ENCODE measurements around the gene GNAO1.

Gene GNAO1

DNA sequence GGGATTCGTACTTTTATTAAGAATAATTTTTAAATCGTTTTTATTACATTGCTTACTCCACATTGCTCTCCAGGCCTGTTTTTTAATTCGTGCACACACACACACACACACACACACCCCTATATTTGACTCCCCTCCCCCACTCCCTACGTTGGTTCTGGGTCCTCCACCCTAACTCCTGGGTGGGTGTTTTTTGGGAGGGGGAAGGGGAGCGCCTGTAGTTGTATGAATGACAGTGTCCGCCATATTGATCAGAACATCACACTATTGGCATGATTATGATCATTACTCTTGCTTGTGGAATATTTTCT, 1.3 kb downstream of the GNAO1 start:
- no peak for ATAC-seq
- TF ChIP-seq ARNTL (CRISPR knock-in tag; IDR thresholded peaks at IDR 0.05; ENCODE audit: borderline replicate concordance, low read depth) (no peak), ZFP30 (CRISPR knock-in tag; IDR thresholded peaks at IDR 0.05) (no peak), GLIS3 (CRISPR knock-in tag; IDR thresholded peaks at IDR 0.05) (no peak), OSR1 (CRISPR knock-in tag; IDR thresholded peaks at IDR 0.05) (no peak), ZNF565 (CRISPR knock-in tag; conservative IDR thresholded peaks at IDR 0.05; ENCODE audit: low read depth) (no peak), ESRRG (CRISPR knock-in tag; IDR thresholded peaks at IDR 0.05) (no peak)

GRCh38 chr16:56192986-56193945, 2.0 kb downstream of the GNAO1 start:
- no peak for ATAC-seq
- TF ChIP-seq TOX (CRISPR knock-in tag; IDR thresholded peaks at IDR 0.05; ENCODE audit: borderline replicate concordance): no peak
- TF ChIP-seq ISL1 (CRISPR knock-in tag; IDR thresholded peaks at IDR 0.05): no peak
- TF ChIP-seq, protein P1, sequence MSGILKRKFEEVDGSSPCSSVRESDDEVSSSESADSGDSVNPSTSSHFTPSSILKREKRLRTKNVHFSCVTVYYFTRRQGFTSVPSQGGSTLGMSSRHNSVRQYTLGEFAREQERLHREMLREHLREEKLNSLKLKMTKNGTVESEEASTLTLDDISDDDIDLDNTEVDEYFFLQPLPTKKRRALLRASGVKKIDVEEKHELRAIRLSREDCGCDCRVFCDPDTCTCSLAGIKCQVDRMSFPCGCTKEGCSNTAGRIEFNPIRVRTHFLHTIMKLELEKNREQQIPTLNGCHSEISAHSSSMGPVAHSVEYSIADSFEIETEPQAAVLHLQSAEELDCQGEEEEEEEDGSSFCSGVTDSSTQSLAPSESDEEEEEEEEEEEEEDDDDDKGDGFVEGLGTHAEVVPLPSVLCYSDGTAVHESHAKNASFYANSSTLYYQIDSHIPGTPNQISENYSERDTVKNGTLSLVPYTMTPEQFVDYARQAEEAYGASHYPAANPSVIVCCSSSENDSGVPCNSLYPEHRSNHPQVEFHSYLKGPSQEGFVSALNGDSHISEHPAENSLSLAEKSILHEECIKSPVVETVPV (CRISPR knock-in tag; IDR thresholded peaks at IDR 0.05): no peak
- TF ChIP-seq TSHZ2 (CRISPR knock-in tag; IDR thresholded peaks at IDR 0.05): no peak
- no peak for TF ChIP-seq ZNF8 (CRISPR knock-in tag; IDR thresholded peaks at IDR 0.05)
- no peak for TF ChIP-seq ZNF565 (CRISPR knock-in tag; conservative IDR thresholded peaks at IDR 0.05; ENCODE audit: low read depth)
- no peak for TF ChIP-seq ZNF70 (CRISPR knock-in tag; IDR thresholded peaks at IDR 0.05)
- TF ChIP-seq GLIS3 (CRISPR knock-in tag; IDR thresholded peaks at IDR 0.05): no peak
- TF ChIP-seq ARNTL (CRISPR knock-in tag; IDR thresholded peaks at IDR 0.05; ENCODE audit: borderline replicate concordance, low read depth): no peak
- TF ChIP-seq, protein P2, sequence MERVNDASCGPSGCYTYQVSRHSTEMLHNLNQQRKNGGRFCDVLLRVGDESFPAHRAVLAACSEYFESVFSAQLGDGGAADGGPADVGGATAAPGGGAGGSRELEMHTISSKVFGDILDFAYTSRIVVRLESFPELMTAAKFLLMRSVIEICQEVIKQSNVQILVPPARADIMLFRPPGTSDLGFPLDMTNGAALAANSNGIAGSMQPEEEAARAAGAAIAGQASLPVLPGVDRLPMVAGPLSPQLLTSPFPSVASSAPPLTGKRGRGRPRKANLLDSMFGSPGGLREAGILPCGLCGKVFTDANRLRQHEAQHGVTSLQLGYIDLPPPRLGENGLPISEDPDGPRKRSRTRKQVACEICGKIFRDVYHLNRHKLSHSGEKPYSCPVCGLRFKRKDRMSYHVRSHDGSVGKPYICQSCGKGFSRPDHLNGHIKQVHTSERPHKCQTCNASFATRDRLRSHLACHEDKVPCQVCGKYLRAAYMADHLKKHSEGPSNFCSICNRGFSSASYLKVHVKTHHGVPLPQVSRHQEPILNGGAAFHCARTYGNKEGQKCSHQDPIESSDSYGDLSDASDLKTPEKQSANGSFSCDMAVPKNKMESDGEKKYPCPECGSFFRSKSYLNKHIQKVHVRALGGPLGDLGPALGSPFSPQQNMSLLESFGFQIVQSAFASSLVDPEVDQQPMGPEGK (CRISPR knock-in tag; IDR thresholded peaks at IDR 0.05; ENCODE audit: borderline replicate concordance): no peak
- TF ChIP-seq, protein P3, sequence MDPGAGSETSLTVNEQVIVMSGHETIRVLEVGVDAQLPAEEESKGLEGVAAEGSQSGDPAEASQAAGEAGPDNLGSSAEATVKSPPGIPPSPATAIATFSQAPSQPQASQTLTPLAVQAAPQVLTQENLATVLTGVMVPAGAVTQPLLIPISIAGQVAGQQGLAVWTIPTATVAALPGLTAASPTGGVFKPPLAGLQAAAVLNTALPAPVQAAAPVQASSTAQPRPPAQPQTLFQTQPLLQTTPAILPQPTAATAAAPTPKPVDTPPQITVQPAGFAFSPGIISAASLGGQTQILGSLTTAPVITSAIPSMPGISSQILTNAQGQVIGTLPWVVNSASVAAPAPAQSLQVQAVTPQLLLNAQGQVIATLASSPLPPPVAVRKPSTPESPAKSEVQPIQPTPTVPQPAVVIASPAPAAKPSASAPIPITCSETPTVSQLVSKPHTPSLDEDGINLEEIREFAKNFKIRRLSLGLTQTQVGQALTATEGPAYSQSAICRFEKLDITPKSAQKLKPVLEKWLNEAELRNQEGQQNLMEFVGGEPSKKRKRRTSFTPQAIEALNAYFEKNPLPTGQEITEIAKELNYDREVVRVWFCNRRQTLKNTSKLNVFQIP (CRISPR knock-in tag; IDR thresholded peaks at IDR 0.05; ENCODE audit: borderline replicate concordance, low read depth): no peak
- TF ChIP-seq CSDC2 (CRISPR knock-in tag; IDR thresholded peaks at IDR 0.05): no peak
- TF ChIP-seq CREB5 (CRISPR knock-in tag; IDR thresholded peaks at IDR 0.05; ENCODE audit: low read depth): no peak
- TF ChIP-seq OSR1 (CRISPR knock-in tag; IDR thresholded peaks at IDR 0.05): no peak
- TF ChIP-seq ESRRG (CRISPR knock-in tag; IDR thresholded peaks at IDR 0.05): no peak
- TF ChIP-seq RARB (CRISPR knock-in tag; IDR thresholded peaks at IDR 0.05): no peak
- TF ChIP-seq PPARA (CRISPR knock-in tag; IDR thresholded peaks at IDR 0.05; ENCODE audit: borderline replicate concordance): no peak

DNA sequence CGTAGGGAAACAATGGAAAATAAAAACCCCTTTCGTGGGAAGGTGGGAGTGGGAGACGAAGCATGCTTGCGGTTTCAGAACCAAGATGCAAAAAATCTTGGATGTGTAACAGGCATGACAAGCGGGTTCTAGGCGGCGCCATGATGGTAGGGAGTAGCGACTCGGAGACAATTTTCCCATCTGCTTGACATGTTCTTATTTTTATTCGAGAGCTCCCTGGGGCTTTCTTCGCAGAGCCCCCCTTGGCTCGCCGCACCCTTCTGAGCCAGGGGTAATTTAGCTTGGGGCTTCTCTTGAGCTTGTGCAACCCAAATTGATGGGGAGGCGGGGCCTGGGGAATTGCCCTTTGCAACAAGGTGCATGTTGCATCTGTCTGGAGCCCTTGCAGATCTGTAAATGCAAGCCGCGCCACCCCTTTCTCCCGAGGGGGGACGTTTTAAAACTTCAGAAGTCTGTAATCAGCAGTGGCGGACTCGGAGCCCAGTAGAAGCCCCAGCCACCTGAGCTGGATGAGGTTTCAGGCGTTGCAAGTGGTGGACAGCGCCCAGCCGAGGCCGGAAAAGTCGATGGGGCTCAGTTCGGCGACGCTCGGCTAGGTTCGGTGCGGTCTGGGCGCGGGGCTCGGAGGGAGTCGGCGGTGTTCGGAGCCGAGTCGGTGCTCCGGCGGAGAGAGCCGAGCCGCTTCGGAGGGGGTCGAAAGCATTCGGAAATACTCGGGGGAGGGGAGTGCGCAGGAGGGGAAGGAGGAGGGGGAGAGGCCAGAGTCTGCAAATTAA, 2.9 kb downstream of the GNAO1 start:
- TF ChIP-seq ZNF8 (CRISPR knock-in tag; IDR thresholded peaks at IDR 0.05) (no peak), ZFP3 (CRISPR knock-in tag; IDR thresholded peaks at IDR 0.05) (peak; percentile 50; the same call in 1 of the 2 replicates), SNAI2 (CRISPR knock-in tag; IDR thresholded peaks at IDR 0.05) (peak; percentile 82; the same call in 1 of the 2 replicates), PPARA (CRISPR knock-in tag; IDR thresholded peaks at IDR 0.05; ENCODE audit: borderline replicate concordance) (no peak)
- peak; percentile 95 for ATAC-seq
